Right ventricle myocardium superior (tissue), 1 donor: Measurements from ENCODE around the gene SLC4A11. TPM values are rescaled to one million over a fixed set of nuclear protein-coding genes. Genes with fewer than 3 reads are reported as not detected.

ENCODE experiments used
- ATAC-seq: fragments of 200-7000 bp; cut with Tn5 transposase; one replicate; pipeline ENCODE4 v1.9.1; 2020; ENCODE audit warnings: mild to moderate bottlenecking; ENCODE audit not compliant: poor library complexity
- DNase-seq: peaks from one replicate; pipeline ENCODE4 v3.0.0-alpha.2; 2020
- intact Hi-C: fragments of 100-400 bp; cut with DNase I; formaldehyde crosslinking; loops from one replicate; pipeline ENCODE4 v1.11.2; 2022
- long read RNA-seq: library from polyadenylated mRNA; unstranded; transcript quantifications from one replicate; pipeline ENCODE4 v2.0.0, GENCODE V29; 2021
- total RNA-seq: library from RNA; stranded (reverse); fragmentation: NEBNext Ultra II Directional; extraction: Animal tissue kit (Norgen Biotek cat#: 25700); gene quantifications from one replicate; pipeline ENCODE4 v1.2.1, GENCODE V29; 2021
- donor health status: DM: no; HTN: yes; CAD: no; lungs with severe emphysema.

The SLC4A11 gene
- 0.16 TPM for total RNA-seq
- long read RNA-seq = 0 reads

DNA sequence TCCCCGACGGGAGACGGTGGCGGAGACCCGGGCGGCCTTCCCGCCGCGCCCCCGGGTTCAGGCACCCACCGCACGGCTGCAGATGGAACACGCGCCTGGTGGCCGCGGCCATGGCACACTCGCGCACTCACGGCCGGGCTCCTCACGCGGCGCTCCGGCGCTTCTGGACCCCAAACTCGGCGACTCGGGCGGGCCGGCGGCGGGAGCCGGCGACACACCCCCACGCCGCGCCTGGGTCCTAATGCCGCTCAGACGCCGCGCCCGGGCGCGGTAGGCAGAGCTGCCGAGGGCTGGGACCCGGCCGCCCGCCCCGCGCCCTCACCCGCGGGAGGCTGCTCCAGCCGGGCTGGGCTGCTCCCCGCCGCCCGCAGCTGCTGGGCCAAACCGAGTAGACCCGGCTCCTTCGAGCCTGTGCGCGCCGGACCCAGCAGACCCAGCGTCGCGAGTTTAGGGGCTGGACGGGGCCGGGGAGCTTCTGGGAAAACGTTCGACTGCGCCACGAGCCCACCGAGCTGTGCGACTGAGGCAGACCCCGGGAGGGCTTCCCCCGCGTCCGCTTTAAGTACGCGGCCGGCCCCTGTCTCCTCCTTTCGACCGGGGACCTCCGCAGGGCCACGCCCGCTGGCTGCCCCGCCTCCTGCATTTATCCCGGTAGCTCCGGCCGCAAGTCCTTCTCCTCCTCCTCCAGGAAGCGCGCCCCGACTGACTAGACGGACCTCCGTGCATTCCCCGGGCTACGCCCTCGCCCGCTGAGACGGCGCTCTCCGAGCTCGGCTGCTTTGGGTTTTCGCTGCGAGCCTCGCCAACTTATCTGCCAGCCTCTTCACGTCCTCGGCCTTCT is at the start of gene SLC4A11:
Gene SLC4A11 (minus strand): TSS at position 165 of the 841 bp plus-strand sequence. CDS start 53 bp downstream, at position 112.
- peak; percentile 81 for ATAC-seq
- DNase-seq = peak; percentile 80
- intact Hi-C loops = no loop called here

DNA sequence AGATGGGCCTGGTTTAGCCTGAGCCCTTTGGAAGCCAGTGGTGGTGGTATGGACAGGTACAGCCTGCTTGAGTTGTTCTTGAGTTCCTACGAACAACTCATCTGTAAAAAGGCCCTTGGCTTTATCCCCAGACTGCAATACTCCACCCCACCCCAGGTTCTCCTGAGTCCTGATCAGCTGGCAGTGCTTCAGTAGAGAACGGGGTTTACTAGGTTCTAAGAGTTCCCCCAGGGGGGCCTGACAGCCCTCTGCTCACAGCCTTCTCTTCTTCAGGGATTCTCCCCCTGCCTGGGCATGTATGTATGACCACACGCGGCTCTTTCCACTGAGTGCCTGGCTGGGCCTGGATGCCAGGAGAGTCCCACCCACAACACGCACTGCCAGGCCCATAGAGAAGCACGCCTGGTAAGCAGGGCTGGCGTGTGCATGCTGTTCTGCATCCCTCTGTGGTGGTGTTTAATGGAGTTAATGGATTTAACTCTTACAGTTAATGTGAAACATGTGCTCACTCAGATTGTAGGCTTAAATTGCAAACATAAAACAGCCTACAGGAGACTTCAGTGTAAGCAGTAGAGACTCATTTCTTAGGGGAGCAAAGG is 44.3 kb upstream of the SLC4A11 start:
- DNase-seq = no peak
- no peak for ATAC-seq
- intact Hi-C loops = no loop called here

GRCh38 chr20:3282271-3283221 is 43.6 kb upstream of the SLC4A11 start:
- no peak for DNase-seq
- intact Hi-C loops = no loop called here
- ATAC-seq = no peak

GRCh38 chr20:3281437-3281836 is 42.4 kb upstream of the SLC4A11 start:
- DNase-seq (no peak), ATAC-seq (no peak)
- intact Hi-C loops = no loop called here

DNA sequence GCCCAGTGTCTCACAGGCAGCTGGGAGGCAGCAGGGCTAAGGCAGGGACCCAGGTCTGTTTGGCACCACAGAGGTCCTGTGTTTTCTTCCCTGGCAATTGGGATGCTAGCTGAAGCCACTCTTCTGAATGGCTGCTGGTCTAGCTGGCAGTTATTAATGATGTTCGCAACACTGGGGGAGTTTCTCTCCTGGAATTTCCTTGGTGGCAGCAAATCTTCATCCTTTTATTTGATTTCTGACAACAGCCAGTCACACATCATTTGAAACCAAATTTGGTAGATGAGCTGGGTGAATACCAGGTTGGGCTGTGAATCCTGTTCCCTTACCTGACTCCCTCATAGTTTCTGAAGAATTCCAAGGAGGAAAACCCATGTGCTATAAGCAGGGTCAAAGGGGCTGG is 40.8 kb upstream of the SLC4A11 start:
- intact Hi-C loops = no loop called here
- DNase-seq (no peak), ATAC-seq (no peak)

DNA sequence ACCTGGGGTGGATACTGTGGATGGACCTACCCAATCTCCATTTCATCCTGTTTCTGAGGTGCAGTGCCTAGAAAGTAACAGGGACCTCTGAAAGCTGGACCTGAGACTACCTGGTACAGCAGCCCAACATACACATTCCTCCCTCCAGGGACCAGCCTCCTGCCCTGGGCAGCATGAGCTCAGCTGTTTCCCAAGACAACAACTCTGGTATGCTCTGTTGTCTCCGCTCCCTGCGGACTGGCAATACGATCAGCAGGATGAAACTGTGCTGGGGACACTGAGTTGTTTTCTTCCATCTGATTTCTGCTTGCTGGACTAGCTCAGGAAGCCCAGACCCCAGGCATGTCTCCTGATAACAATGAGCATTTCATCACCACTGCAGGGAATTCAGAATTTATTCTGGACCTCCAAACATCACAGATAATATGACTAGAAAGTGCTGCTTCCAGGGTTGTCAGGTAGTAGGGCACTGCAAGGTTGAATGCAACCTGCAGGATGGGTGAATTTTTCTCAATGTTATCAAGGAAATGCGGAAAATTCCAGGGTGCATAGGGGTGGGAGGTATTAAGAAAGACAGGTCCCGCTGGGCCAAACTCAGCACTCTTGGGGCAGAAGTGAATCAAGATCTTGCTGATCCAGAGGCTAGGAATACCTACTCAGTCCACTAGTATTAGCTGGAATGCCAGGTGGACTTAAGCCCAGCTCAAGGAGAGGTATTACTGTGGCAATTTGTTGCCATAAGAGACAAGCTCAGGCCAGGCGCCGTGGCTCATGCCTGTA is 38.9 kb upstream of the SLC4A11 start:
- intact Hi-C loops = no loop called here
- DNase-seq = no peak
- no peak for ATAC-seq

GRCh38 chr20:3276680-3277015 is 37.7 kb upstream of the SLC4A11 start:
- intact Hi-C loops = no loop called here
- ATAC-seq = peak; percentile 36
- no peak for DNase-seq

- intact Hi-C loops = no loop called here
- no peak for ATAC-seq
- DNase-seq = no peak
Observed at GRCh38 chr20:3275966-3276679, 37.1 kb upstream of the SLC4A11 start.

DNA sequence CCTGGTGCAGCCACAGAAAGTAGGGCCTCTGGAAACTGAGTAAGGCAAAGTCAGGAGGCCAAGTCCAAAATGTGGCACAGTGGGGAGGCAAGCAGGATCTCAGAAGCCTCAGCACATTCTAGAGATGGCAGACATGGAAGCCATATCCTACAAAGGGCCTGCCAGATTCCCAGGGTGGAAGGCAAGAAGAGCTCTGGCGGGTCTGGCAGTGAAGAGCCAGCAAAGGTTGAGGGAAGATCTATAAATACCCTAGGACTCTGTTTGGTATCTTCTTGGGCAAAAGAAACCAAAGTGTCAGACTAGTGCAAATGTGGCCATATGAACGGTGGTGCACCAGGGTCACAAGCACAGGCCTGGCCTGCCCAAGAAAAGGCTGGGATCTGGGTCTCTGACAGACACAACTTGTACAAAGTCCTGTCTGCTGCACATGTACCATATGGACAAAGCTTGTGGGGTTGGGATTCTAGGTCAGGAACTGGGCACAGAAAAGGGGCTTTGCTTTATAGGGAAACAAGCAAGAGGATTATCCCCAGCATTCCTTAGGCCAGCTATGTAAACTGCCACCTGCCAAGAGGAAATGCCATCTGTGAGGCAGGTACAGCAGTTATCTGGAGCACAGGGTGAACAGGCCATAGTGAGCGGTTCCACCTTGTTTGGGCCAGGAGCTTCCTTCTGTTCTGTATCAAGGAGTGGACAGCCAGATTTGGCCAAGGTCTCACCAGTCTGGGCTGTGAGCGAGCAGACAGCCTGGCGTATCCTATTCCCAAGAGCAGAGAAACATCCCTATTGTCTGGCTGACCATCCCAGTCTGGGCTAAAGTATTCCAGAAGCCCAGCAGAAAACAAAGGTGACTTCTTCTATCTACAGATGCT is 36.3 kb upstream of the SLC4A11 start:
- ATAC-seq = no peak
- intact Hi-C loops = no loop called here
- DNase-seq = no peak

DNA sequence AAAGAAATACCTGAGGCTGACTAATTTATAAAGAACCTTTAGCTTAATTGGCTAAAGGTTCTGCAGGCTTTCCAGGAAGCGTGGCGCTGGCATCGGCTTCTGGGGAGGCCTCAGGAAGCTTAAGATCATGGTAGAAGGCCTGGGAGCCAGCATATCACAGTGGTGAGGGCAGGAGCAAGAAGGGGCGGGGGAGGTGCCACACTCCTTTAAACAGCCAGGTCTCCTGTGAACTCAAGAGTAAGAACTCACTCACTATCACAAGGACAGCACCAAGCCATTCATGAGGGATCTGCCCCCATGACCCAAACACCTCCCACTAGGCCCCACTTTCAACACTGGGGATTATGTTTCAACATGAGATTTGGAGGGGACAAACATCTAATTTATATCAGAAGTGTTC is 34.4 kb upstream of the SLC4A11 start:
- ATAC-seq = no peak
- no peak for DNase-seq
- intact Hi-C loops = no loop called here

DNA sequence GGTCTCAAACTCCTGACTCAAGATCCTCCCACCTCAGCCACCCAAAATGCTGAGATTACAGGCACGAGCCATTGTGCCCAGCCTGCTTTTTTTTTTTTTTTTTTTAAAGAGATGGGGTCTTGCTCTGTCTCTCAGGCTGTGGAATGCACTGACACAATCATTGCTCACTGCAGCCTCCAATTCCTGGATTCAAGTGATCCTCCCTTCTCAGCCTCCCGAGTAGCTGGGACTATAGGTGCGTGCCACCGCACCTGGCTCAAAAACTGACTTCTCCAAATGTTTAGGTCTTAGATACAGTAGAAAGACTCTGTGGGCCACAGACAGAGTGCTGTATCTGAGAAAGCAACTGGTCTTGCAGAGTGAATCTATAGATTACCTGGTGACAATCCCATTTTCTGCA is 31.1 kb upstream of the SLC4A11 start:
- ATAC-seq (no peak), DNase-seq (no peak)
- intact Hi-C loops = no loop called here

GRCh38 chr20:3262566-3262965 is 23.6 kb upstream of the SLC4A11 start:
- ATAC-seq (no peak), DNase-seq (no peak)
- intact Hi-C loops = no loop called here

GRCh38 chr20:3258429-3258828 is 19.4 kb upstream of the SLC4A11 start:
- ATAC-seq (no peak), DNase-seq (peak; percentile 24)
- intact Hi-C loops = no loop called here

DNA sequence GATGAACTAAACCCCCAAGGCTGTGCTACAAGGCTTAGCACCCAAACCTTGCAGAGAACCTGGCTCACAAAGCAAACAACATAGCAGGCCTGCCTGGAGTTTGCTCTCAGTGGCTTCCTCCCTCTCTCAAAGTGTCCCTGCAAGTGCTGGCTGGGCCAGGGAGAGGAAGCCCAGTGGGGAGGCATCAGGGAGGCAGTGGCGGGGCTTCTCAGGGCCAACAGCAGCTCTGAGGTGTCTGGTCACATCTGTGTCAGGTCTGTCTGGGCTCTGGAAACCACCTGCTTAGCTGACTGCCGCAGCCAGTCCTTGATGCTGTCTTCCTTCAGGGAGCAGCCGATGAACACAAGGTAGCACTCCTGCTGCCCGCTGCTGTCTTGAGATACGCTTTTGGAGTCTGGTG is 16.7 kb upstream of the SLC4A11 start:
- intact Hi-C loops = no loop called here
- DNase-seq (peak; percentile 31), ATAC-seq (no peak)

DNA sequence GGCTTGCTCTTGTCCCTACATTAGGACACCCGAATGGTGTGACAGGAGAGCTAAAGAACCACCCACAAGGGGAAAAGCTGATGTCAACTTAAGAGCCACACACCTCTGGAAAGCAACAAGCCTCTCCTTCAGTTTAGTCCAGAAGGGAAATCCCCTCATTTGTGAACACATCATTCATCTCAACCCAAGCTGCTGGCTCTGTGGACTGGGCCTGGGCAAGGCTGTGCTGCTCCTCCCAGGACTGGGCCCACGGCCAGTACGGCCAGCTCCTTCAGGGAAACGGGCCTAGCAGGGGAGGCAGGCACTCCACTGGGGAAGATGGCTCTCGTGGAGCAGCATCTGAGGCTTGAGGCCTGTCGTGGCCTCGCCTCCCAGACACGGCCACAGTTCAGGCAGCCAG is 12.8 kb upstream of the SLC4A11 start:
- ATAC-seq (peak; percentile 35), DNase-seq (peak; percentile 72)
- intact Hi-C loops = no loop called here

DNA sequence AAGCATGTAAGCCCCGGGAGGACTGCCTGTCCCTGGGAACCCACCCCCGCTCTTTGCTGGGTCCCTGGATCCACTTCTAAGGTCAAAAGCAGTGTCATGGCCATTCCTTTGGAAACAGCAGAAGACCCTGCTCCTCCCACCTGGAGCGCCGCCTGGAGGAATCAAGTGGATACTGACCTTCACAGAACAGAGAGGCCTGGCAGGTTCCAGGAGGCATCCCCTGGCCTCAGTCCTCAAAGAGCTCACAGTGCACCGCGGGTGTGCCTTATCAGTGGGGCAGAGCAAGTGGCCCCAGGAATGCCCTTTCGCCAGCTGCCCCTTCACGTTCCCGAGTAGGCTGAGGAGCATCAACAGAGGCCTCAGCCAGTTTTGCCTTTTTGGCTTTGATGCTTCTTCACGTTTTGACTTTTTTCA is 11.1 kb upstream of the SLC4A11 start:
- ATAC-seq (no peak), DNase-seq (no peak)
- intact Hi-C loops = no loop called here

DNA sequence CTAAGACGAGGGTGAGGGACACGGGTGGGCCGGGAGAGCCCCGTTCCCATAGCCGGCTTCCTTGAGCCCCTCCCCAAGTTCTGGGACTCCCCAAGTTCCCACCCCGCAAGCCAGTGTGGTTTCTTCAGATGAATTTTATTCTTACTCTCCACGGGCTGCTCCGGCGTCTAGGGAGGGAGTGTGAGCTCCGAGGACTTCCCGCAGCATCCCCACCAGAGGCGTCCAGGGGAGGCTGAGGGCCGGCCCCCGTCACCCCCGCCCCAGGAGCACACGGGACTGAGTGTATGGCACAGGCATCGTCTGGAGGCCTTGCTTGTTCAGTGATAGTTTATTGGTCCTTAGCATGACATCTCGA is 10.0 kb upstream of the SLC4A11 start:
- no peak for DNase-seq
- peak; percentile 8 for ATAC-seq
- intact Hi-C loops = no loop called here
